ENCODE measurements around the gene CLCN7. TPM values are rescaled to one million over a fixed set of nuclear protein-coding genes. Genes with fewer than 3 reads are reported as not detected.

The CLCN7 gene
- total and polyA plus RNA-seq, 2 of the 4 experiments (the other 2 are of a cell fraction), result 10.8 to 45.2 TPM

DNA sequence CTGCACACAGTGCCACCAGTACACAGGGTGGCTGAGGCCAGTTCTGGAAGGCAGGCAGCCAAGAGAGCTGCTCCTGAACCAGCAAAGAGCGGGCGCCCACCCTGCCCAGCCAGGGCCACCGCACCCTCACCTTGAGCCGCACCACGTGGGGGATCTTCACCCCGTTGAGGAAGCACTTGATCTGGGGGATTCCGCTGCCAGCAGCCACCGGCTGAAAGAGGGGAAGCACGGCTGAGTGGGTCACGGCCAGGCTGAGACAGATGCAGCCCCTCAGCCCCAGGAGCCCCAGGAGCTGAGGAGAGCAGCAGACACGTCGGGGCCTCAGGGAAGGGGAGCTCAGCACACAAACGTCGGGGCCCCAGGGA is 15.9 kb downstream of the CLCN7 start:
- DNase-seq (no peak), ATAC-seq (ENCODE audit: low read depth) (no peak)
- 65% methylated on average over 10 of the region's 14 CpGs; no CpG with 5 or more reads in 1 of the 2 experiments for WGBS, 2 experiments (ENCODE audit: extremely low coverage in 2 of 2, insufficient read length in 1 of 2)
- Histone ChIP-seq H4K8ac (ENCODE audit: low read depth in 2 of 2, low read length in 2 of 2) (no peak overlapping the region), H2BK15ac (ENCODE audit: low read depth, low read length) (no peak overlapping the region), H3K9me3 (ENCODE audit: control insufficient read depth, insufficient read depth, low read length) (no peaks in the 10 kb centered on the region), H3K9ac (ENCODE audit: low read depth, low read length) (no peak overlapping the region), H2BK120ac (ENCODE audit: low read depth, low read length) (no peak overlapping the region), H2AK5ac (ENCODE audit: low read depth, low read length) (no peak overlapping the region), H3K4me3 (ENCODE audit: insufficient read depth, low read depth, low read length) (no peak overlapping the region), H4K20me1 (ENCODE audit: insufficient read depth, low read length) (no peaks in the 10 kb centered on the region), H2BK20ac (ENCODE audit: low read depth, low read length) (no peak overlapping the region), H4K5ac (ENCODE audit: low read depth, low read length) (no peak overlapping the region), H3K4me1 (ENCODE audit: control insufficient read depth, insufficient read depth, low read length) (no peaks in the 10 kb centered on the region), H3K36me3 (ENCODE audit: control insufficient read depth, insufficient read depth, low read length) (peaks cover 46% of the 10 kb centered on the region), H3K4me2 (ENCODE audit: low read depth, low read length) (no peak overlapping the region), H3K18ac (ENCODE audit: low read depth, low read length) (no peak overlapping the region), H2AK9ac (replicated peaks; ENCODE audit: low read depth, low read length, poor library complexity) (no peak overlapping the region), H3K23ac (ENCODE audit: low read depth, low read length) (no peak overlapping the region), H3K27ac (ENCODE audit: insufficient read depth, low read length) (no peak overlapping the region), H2AFZ (replicated peaks; ENCODE audit: low read length, poor library complexity) (no peak overlapping the region), H3K56ac (ENCODE audit: extremely low read depth, insufficient read depth, low read length) (no peak overlapping the region), H3K9me1 (ENCODE audit: insufficient read depth, low read length) (no peaks in the 10 kb centered on the region), H3K79me1 (ENCODE audit: low read depth in 1 of 2, low read length in 2 of 2) (peaks cover 0 to 7% of the 10 kb centered on the region in 2 experiments; a peak in 1 of 4 replicates), H3K14ac (replicated peaks; ENCODE audit: low read depth, low read length) (no peak overlapping the region), H3K4ac (ENCODE audit: low read depth, low read length) (no peak overlapping the region), H2BK5ac (ENCODE audit: low read depth, low read length, poor library complexity, severe bottlenecking) (no peak overlapping the region), H4K91ac (ENCODE audit: insufficient read depth, low read depth, low read length) (no peak overlapping the region), H3K27me3 (ENCODE audit: control insufficient read depth, insufficient read depth, low read length) (no peaks in the 10 kb centered on the region)
- no peak for TF ChIP-seq BHLHE40 (IDR thresholded peaks at IDR 0.05; ENCODE audit: low read depth, low read length)
- TF ChIP-seq, protein P1, sequence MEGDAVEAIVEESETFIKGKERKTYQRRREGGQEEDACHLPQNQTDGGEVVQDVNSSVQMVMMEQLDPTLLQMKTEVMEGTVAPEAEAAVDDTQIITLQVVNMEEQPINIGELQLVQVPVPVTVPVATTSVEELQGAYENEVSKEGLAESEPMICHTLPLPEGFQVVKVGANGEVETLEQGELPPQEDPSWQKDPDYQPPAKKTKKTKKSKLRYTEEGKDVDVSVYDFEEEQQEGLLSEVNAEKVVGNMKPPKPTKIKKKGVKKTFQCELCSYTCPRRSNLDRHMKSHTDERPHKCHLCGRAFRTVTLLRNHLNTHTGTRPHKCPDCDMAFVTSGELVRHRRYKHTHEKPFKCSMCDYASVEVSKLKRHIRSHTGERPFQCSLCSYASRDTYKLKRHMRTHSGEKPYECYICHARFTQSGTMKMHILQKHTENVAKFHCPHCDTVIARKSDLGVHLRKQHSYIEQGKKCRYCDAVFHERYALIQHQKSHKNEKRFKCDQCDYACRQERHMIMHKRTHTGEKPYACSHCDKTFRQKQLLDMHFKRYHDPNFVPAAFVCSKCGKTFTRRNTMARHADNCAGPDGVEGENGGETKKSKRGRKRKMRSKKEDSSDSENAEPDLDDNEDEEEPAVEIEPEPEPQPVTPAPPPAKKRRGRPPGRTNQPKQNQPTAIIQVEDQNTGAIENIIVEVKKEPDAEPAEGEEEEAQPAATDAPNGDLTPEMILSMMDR (conservative IDR thresholded peaks at IDR 0.05; ENCODE audit: low read depth, low read length), result no peak
- in situ Hi-C loops (cut with MboI; ENCODE audit: low sequenced_read_pairs), result no loop called here
- ChIA-PET POLR2A (ENCODE audit: unreplicated experiment) (no interaction called here), CTCF (no interaction called here)
- dilution Hi-C loops (cut with HindIII; ENCODE audit: low sequenced_read_pairs, unreplicated experiment), result no loop called here
- intact Hi-C loops (cut with micrococcal nuclease), result no loop called here
- BruUV-seq (replicated peaks), result no TSS peak

Measured in IMR-90 (cell line).